OCI-LY7 (cell line): ENCODE results near the gene BMP2. TPM values are rescaled to one million over a fixed set of nuclear protein-coding genes. Genes with fewer than 3 reads are reported as not detected.

Source experiments
- BruUV-seq: library from RNA; stranded (reverse); fragments of 400-500 nt; replicated peaks from 2 replicates; lab custom pipeline; 2021; lab: Mats Ljungman, UMichigan
- CTCF ChIA-PET: fragments of 300-600 bp; sonication (Branson Sonifier 250); formaldehyde crosslinking; loops from one replicate; lab custom pipeline; 2022; ENCODE audit warnings: antibody characterized with exemption; ENCODE audit not compliant: unreplicated experiment; lab: Charles Lee
- POLR2A ChIA-PET: fragments of 300-600 bp; sonication (Branson Sonifier 250); formaldehyde crosslinking; loops from one replicate; lab custom pipeline; 2022; ENCODE audit warnings: antibody characterized with exemption; lab: Charles Lee
- DNase-seq: peaks from one replicate; pipeline ENCODE4 v3.0.0-alpha.2; 2015; ENCODE audit warnings: low spot score
- H2AFZ ChIP-seq: fragments of 200-600 bp; sonication (generic), shearing (Covaris generic); 2 replicates; pipeline ENCODE4 v1.6.1; 2014; ENCODE audit warnings: mild to moderate bottlenecking, antibody characterized with exemption, low read length, moderate library complexity
- H3K27ac ChIP-seq: fragments of 200-600 bp; sonication (generic); 2 replicates; pipeline ENCODE4 v1.5.1; 2014; ENCODE audit warnings: mixed run types, low read depth, mild to moderate bottlenecking, moderate library complexity, low read length, inconsistent platforms; ENCODE audit not compliant: poor library complexity, severe bottlenecking
- H3K36me3 ChIP-seq: fragments of 200-600 bp; sonication (generic); 2 replicates; pipeline ENCODE4 v1.6.1; 2014; ENCODE audit warnings: mild to moderate bottlenecking, antibody characterized with exemption, low read length, moderate library complexity, mixed read lengths; ENCODE audit not compliant: insufficient read depth
- H3K4me1 ChIP-seq: fragments of 200-600 bp; sonication (generic); 2 replicates; pipeline ENCODE4 v1.5.1; 2014; ENCODE audit warnings: mild to moderate bottlenecking, low read length; ENCODE audit not compliant: insufficient read depth, poor library complexity, severe bottlenecking
- H3K4me2 ChIP-seq: fragments of 200-600 bp; sonication (generic); 2 replicates; pipeline ENCODE4 v1.6.1; 2014; ENCODE audit warnings: mild to moderate bottlenecking, low read length
- H3K4me3 ChIP-seq: fragments of 200-600 bp; sonication (generic); 2 replicates; pipeline ENCODE4 v1.5.1; 2014; ENCODE audit warnings: mild to moderate bottlenecking, low read depth, low read length; ENCODE audit not compliant: poor library complexity, severe bottlenecking
- H3K79me2 ChIP-seq: fragments of 200-600 bp; sonication (generic); 2 replicates; pipeline ENCODE4 v1.6.1; 2016; ENCODE audit warnings: low read depth, mild to moderate bottlenecking, low read length, moderate library complexity, mixed read lengths; ENCODE audit not compliant: insufficient read depth
- H3K9me2 ChIP-seq: fragments of 200-600 bp; sonication (generic); 2 replicates; pipeline ENCODE4 v1.6.1; 2016; ENCODE audit warnings: mild to moderate bottlenecking, low read length, mixed read lengths; ENCODE audit not compliant: insufficient read depth
- H3K9me3 ChIP-seq: fragments of 200-600 bp; sonication (generic); 2 replicates; pipeline ENCODE4 v1.6.1; 2014; ENCODE audit warnings: mild to moderate bottlenecking, mixed run types, low read length, mixed read lengths
- H4K20me1 ChIP-seq: fragments of 200-600 bp; sonication (generic); 2 replicates; pipeline ENCODE4 v1.6.1; 2014; ENCODE audit warnings: mild to moderate bottlenecking, antibody characterized with exemption, low read length, moderate library complexity, mixed read lengths; ENCODE audit not compliant: insufficient read depth
- CTCF ChIP-seq: fragments of 200-600 bp; sonication (generic); conservative IDR thresholded peaks from 2 replicates; pipeline ENCODE4 v1.5.1; 2014; ENCODE audit warnings: mild to moderate bottlenecking, antibody characterized with exemption, low read length, moderate library complexity, mixed read lengths
- EZH2phosphoT487 ChIP-seq: fragments of 200-600 bp; sonication (generic); IDR thresholded peaks from 2 replicates; pipeline ENCODE4 v1.6.1; 2018; ENCODE audit warnings: low read depth, borderline replicate concordance, mild to moderate bottlenecking, mixed run types, antibody characterized with exemption, low read length, moderate library complexity, mixed read lengths
- intact Hi-C: fragments of 100-400 bp; cut with micrococcal nuclease; formaldehyde crosslinking; loops from one replicate; pipeline ENCODE4 v1.10.0; 2022; ENCODE audit not compliant: unreplicated experiment
- total RNA-seq, 2 experiments: library from RNA; depleted of rRNA in 1 of 2; stranded (reverse); fragments of >200 nt in 1 of 2; shearing (Covaris generic) in 1 of 2; gene quantifications; 2 replicates each; pipeline ENCODE4 v1.2.3, GENCODE V29; 2014 to 2022

BMP2 gene
- total RNA-seq, 2 experiments from 2014 or later, result not detected

DNA sequence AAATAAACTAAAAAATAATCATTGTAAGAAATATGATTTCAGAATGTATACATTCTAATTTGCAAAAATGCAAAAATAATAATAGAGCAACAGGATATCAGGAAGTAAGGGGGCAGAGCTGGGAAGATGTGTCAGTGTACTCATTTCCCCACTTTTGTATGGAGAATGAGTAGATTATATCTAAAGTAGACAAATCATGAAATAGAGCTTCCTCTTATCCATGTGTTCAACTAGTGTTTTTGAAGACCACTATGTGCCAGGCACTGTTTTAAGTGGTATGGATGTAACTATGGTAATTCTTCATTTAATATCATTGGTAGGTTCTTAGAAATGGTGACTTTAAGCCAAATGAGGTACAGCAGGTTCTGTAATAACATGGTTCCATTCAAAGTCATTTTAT lies 17.0 kb upstream of the BMP2 start:
- intact Hi-C loops, result no loop called here
- DNase-seq, result no peak
- Histone ChIP-seq H3K4me1 (no peaks in the 10 kb centered on the region), H3K79me2 (no peaks in the 10 kb centered on the region), H4K20me1 (no peaks in the 10 kb centered on the region), H3K36me3 (no peaks in the 10 kb centered on the region), H2AFZ (no peak overlapping the region), H3K4me2 (no peak overlapping the region), H3K4me3 (no peak overlapping the region), H3K9me3 (no peaks in the 10 kb centered on the region), H3K27ac (no peak overlapping the region), H3K9me2 (no peaks in the 10 kb centered on the region)
- ChIA-PET POLR2A (interaction anchor here (0.8 kb wide), 1 partner anchor 10 kb away, joined by 3 read pairs; no protein-coding TSS in a partner anchor), CTCF (no interaction called here)
- TF ChIP-seq CTCF, result no peak
- TF ChIP-seq EZH2phosphoT487, result no peak
- no TSS peak for BruUV-seq

GRCh38 chr20:6756693-6757595 lies 10.5 kb upstream of the BMP2 start:
- BruUV-seq, result no TSS peak
- no peaks in the 10 kb centered on the region for H4K20me1 ChIP-seq
- no peak for TF ChIP-seq EZH2phosphoT487
- no peak for TF ChIP-seq CTCF
- H3K4me1 ChIP-seq, result no peaks in the 10 kb centered on the region
- H3K79me2 ChIP-seq, result no peaks in the 10 kb centered on the region
- ChIA-PET CTCF (no interaction called here), POLR2A (interaction anchor here (0.6 to 0.7 kb wide), 4 partner anchors 19 to 221 kb away, joined by 3 to 5 read pairs (median 3); no protein-coding TSS in a partner anchor)
- H3K4me3 ChIP-seq, result no peak overlapping the region
- H3K27ac ChIP-seq, result no peak overlapping the region
- no peaks in the 10 kb centered on the region for H3K9me3 ChIP-seq
- no peak for DNase-seq
- no peaks in the 10 kb centered on the region for H3K9me2 ChIP-seq
- H2AFZ ChIP-seq, result no peak overlapping the region
- no peak overlapping the region for H3K4me2 ChIP-seq
- intact Hi-C loops, result no loop called here
- H3K36me3 ChIP-seq, result no peaks in the 10 kb centered on the region

DNA sequence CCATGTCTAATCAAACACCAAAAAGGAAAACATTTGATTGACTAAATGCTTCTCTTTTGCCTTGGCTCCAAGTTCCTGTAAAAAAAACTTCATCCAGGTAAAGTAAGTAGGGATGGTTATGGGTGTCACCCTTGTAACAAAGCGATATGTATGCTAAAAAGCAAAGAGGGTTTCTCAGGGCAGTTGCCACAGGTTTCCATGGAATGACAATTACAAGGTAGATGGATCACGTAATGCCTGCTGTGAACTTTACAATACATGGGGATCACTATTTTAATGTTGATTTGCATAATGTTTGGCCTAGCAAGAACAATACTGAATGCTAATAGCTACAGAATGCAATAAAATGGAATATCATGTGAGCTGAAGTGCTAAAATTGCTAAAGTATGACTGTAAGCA lies 2.9 kb upstream of the BMP2 start:
- Histone ChIP-seq H3K9me3 (no peaks in the 10 kb centered on the region), H2AFZ (no peak overlapping the region), H3K4me3 (no peak overlapping the region), H3K9me2 (no peaks in the 10 kb centered on the region), H3K4me1 (no peaks in the 10 kb centered on the region), H3K27ac (no peak overlapping the region), H3K79me2 (no peaks in the 10 kb centered on the region), H3K36me3 (no peaks in the 10 kb centered on the region), H4K20me1 (no peaks in the 10 kb centered on the region), H3K4me2 (no peak overlapping the region)
- BruUV-seq, result no TSS peak
- intact Hi-C loops, result loop anchor here (5.0 kb wide), 1 partner anchor 1093 kb away; no protein-coding TSS in a partner anchor
- ChIA-PET POLR2A (no interaction called here), CTCF (no interaction called here)
- no peak for DNase-seq
- TF ChIP-seq CTCF (no peak), EZH2phosphoT487 (no peak)
